Neural cell (in vitro differentiated cells): ENCODE measurements around the gene CYP4F12. TPM values are rescaled to one million over a fixed set of nuclear protein-coding genes. Genes with fewer than 3 reads are reported as not detected.

Experiments
- H2AFZ ChIP-seq: fragments of 200-600, 300-800 bp; sonication (generic), shearing (Covaris generic); 2 replicates; pipeline ENCODE4 v1.6.0; 2014; ENCODE audit warnings: low read depth, mild to moderate bottlenecking, antibody characterized with exemption, low read length, moderate library complexity
- H3F3A ChIP-seq: fragments of 200-600 bp; shearing (Covaris generic); 2 replicates; pipeline ENCODE4 v1.6.1; 2016; ENCODE audit warnings: mild to moderate bottlenecking, moderate library complexity, mixed read lengths, antibody characterized with exemption, low read length; ENCODE audit not compliant: insufficient read depth, poor library complexity, severe bottlenecking
- H3K27ac ChIP-seq: fragments of 200-600, 300-800 bp; sonication (generic), shearing (Covaris generic); 2 replicates; pipeline ENCODE4 v1.5.1; 2014; ENCODE audit warnings: mild to moderate bottlenecking, low read length, moderate library complexity
- H3K27me3 ChIP-seq: fragments of 300-800, 200-600 bp; sonication (generic), shearing (Covaris generic); 2 replicates; pipeline ENCODE4 v1.6.0; 2014; ENCODE audit warnings: mild to moderate bottlenecking, low read depth, low read length, moderate library complexity; ENCODE audit not compliant: insufficient read depth
- H3K36me3 ChIP-seq: fragments of 300-800, 200-600 bp; sonication (generic), shearing (Covaris generic); 2 replicates; pipeline ENCODE4 v1.5.1; 2014; ENCODE audit warnings: mild to moderate bottlenecking, antibody characterized with exemption, low read length, moderate library complexity; ENCODE audit not compliant: insufficient read depth
- H3K4me2 ChIP-seq: fragments of 300-800, 200-600 bp; sonication (generic), shearing (Covaris generic); 2 replicates; pipeline ENCODE4 v1.6.0; 2014; ENCODE audit warnings: mild to moderate bottlenecking, low read length
- H3K4me3 ChIP-seq: fragments of 300-800, 200-600 bp; sonication (generic), shearing (Covaris generic); 2 replicates; pipeline ENCODE4 v1.5.1; 2014; ENCODE audit warnings: mild to moderate bottlenecking, low read length, moderate library complexity
- H3K79me2 ChIP-seq: fragments of 200-600 bp; shearing (Covaris generic); replicated peaks from 2 replicates; pipeline ENCODE4 v1.6.0; 2014; ENCODE audit warnings: mild to moderate bottlenecking, low read length, moderate library complexity; ENCODE audit not compliant: insufficient read depth
- H3K9ac ChIP-seq: fragments of 300-800, 200-600 bp; sonication (generic), shearing (Covaris generic); 2 replicates; pipeline ENCODE4 v1.6.1; 2016; ENCODE audit warnings: mild to moderate bottlenecking, low read length, mixed read lengths
- H3K9me2 ChIP-seq: fragments of 200-600 bp; shearing (Covaris generic); 2 replicates; pipeline ENCODE4 v1.6.1; 2016; ENCODE audit warnings: mild to moderate bottlenecking, low read length, mixed read lengths; ENCODE audit not compliant: insufficient read depth
- H3K9me3 ChIP-seq: fragments of 200-600, 300-800 bp; sonication (generic), shearing (Covaris generic); 2 replicates; pipeline ENCODE4 v1.6.1; 2016; ENCODE audit warnings: mild to moderate bottlenecking, mixed run types, low read length, moderate library complexity, mixed read lengths
- H4K20me1 ChIP-seq: fragments of 200-600 bp; shearing (Covaris generic); 2 replicates; pipeline ENCODE4 v1.6.1; 2016; ENCODE audit warnings: mild to moderate bottlenecking, mixed run types; ENCODE audit not compliant: insufficient read depth
- CTCF ChIP-seq: fragments of 450-650 bp; IDR thresholded peaks from 2 replicates; pipeline ENCODE4 v1.5.1; 2014; ENCODE audit warnings: antibody characterized with exemption, mild to moderate bottlenecking, moderate library complexity; ENCODE audit not compliant: poor library complexity, severe bottlenecking
- EP300 ChIP-seq: fragments of 450-650 bp; conservative IDR thresholded peaks from 2 replicates; pipeline ENCODE4 v1.6.1; 2014; ENCODE audit warnings: antibody characterized with exemption, mild to moderate bottlenecking, moderate library complexity; ENCODE audit not compliant: poor library complexity, severe bottlenecking
- EZH2 ChIP-seq: fragments of 200-600, 300-800 bp; shearing (Covaris generic), sonication (generic); IDR thresholded peaks from 2 replicates; pipeline ENCODE4 v1.6.1; 2014; ENCODE audit warnings: antibody characterized with exemption, low read length, borderline replicate concordance, mild to moderate bottlenecking; ENCODE audit not compliant: insufficient read depth, poor library complexity, severe bottlenecking
- MXI1 ChIP-seq: fragments of 450-650 bp; conservative IDR thresholded peaks from 2 replicates; pipeline ENCODE4 v1.6.1; 2014; ENCODE audit warnings: antibody characterized with exemption, mild to moderate bottlenecking; ENCODE audit not compliant: poor library complexity, severe bottlenecking
- POLR2AphosphoS5 ChIP-seq: IDR thresholded peaks from 2 replicates; pipeline ENCODE4 v1.6.1; 2012
- RAD21 ChIP-seq: fragments of 450-650 bp; conservative IDR thresholded peaks from 2 replicates; pipeline ENCODE4 v1.6.1; 2014; ENCODE audit warnings: antibody characterized with exemption, mild to moderate bottlenecking, moderate library complexity
- REST ChIP-seq: IDR thresholded peaks from 2 replicates; pipeline ENCODE4 v1.6.1; 2012; ENCODE audit warnings: borderline replicate concordance
- SMC3 ChIP-seq: fragments of 450-650 bp; conservative IDR thresholded peaks from 2 replicates; pipeline ENCODE4 v1.6.1; 2014; ENCODE audit warnings: antibody characterized with exemption, mild to moderate bottlenecking, moderate library complexity; ENCODE audit not compliant: poor library complexity
- TAF1 ChIP-seq: IDR thresholded peaks from 2 replicates; pipeline ENCODE4 v1.6.1; 2012; ENCODE audit warnings: low read depth
- polyA plus RNA-seq: library from polyadenylated mRNA; depleted of rRNA; stranded (reverse); fragments of >200 nt; gene quantifications from 2 replicates; pipeline ENCODE4 v1.2.3, GENCODE V29; 2014

CYP4F12 gene
- polyA plus RNA-seq, 1 donor from 2014 or later, result not detected

DNA sequence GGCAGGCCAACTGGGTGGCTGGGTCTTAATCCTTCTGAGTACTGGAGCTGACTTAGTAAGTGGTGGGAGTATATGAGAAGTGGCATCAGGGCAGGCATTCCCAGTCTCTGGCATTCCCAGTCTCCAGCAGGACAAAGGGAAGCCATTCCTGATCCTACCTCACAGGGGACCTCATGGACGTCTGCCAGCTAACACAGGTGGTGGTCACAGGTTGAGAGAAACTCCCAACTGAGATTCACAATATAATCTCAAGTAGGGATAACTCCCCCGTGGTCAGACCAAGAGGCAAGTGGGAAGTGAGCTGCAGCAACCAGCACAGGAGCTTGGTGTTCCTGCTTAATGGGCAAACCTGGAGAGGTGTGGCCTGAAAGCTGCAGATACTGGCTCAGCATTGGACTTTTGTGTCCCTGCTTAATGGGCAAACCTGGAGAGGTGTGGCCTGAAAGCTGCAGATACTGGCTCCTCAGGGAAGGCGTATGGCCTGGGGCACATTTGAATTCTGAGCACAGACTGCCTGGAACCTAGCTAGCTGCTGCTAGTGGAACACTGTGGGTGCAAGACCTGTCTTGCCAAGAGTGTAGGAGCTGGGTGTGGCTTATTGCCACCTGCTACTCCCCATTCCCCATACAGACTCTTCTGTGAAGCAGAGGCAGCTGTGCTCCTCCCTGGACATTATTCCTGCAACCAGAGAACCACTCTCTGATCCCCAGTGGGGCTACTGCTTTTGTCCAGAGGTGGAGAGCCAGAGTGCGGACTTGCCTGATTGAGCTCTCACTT, 29.1 kb downstream of the CYP4F12 start:
- no peak overlapping the region for H2AFZ ChIP-seq
- no peaks in the 10 kb centered on the region for H3F3A ChIP-seq
- H3K4me2 ChIP-seq, result no peak overlapping the region
- H3K27me3 ChIP-seq, result no peaks in the 10 kb centered on the region
- H3K9me3 ChIP-seq, result peaks cover 2% of the 10 kb centered on the region
- H3K9ac ChIP-seq, result no peak overlapping the region
- no peaks in the 10 kb centered on the region for H3K36me3 ChIP-seq
- H3K4me3 ChIP-seq, result no peak overlapping the region
- H4K20me1 ChIP-seq, result no peaks in the 10 kb centered on the region
- no peaks in the 10 kb centered on the region for H3K79me2 ChIP-seq
- no peaks in the 10 kb centered on the region for H3K9me2 ChIP-seq
- no peak overlapping the region for H3K27ac ChIP-seq
- TF ChIP-seq TAF1 (no peak), RAD21 (no peak), SMC3 (no peak), MXI1 (no peak), EZH2 (no peak), POLR2AphosphoS5 (no peak), CTCF (no peak), REST (no peak), EP300 (no peak)

DNA sequence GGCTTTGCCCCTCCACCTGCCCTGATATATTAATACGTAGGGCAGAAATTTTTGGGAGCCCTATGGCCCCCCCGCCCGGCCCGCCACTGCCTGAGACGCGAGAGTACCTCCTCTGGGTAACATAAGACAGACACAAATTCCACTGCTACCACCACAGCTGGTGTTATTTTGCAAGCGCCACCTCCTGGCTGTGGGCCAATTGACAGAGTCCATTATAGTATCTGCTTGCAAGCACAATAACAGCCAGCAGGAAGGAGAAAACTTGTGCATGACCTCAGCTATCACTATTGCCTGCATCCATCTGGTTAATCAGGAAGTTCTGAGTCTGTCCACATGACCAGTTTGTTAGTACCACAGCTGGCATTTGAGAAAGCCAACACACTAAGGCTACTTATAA, 29.6 kb downstream of the CYP4F12 start:
- Histone ChIP-seq H3K9me2 (no peaks in the 10 kb centered on the region), H3K79me2 (no peaks in the 10 kb centered on the region), H3K9ac (no peak overlapping the region), H3F3A (no peaks in the 10 kb centered on the region), H3K27me3 (no peaks in the 10 kb centered on the region), H3K27ac (no peak overlapping the region), H3K4me3 (no peak overlapping the region), H3K9me3 (no peaks in the 10 kb centered on the region), H3K36me3 (no peaks in the 10 kb centered on the region), H3K4me2 (no peak overlapping the region), H4K20me1 (no peaks in the 10 kb centered on the region), H2AFZ (no peak overlapping the region)
- TF ChIP-seq CTCF (no peak), EP300 (no peak), EZH2 (no peak), TAF1 (no peak), RAD21 (no peak), POLR2AphosphoS5 (no peak), SMC3 (no peak), MXI1 (no peak), REST (no peak)
